Smooth muscle cell of the brain vasculature (primary cell): ENCODE measurements around the gene ADCY2.

ENCODE experiments used
- DNase-seq: peaks from one replicate; pipeline ENCODE4 v3.0.0-alpha.2; 2012; ENCODE audit warnings: low read depth, low spot score

ADCY2 gene

GRCh38 chr5:7779019-7780005, 383.4 kb downstream of the ADCY2 start:
- no peak for DNase-seq

- no peak for DNase-seq
Measured at GRCh38 chr5:7781899-7782298, 386.0 kb downstream of the ADCY2 start.

- no peak for DNase-seq
Measured at GRCh38 chr5:7784683-7785380, 388.9 kb downstream of the ADCY2 start.

GRCh38 chr5:7787770-7788169, 391.8 kb downstream of the ADCY2 start:
- no peak for DNase-seq

GRCh38 chr5:7789567-7789966, 393.6 kb downstream of the ADCY2 start:
- no peak for DNase-seq

GRCh38 chr5:7793895-7794294, 398.0 kb downstream of the ADCY2 start:
- DNase-seq = no peak

GRCh38 chr5:7794311-7794710, 398.4 kb downstream of the ADCY2 start:
- DNase-seq = no peak

GRCh38 chr5:7794823-7795222, 398.9 kb downstream of the ADCY2 start:
- no peak for DNase-seq

- DNase-seq = no peak
Measured at GRCh38 chr5:7795306-7795705, 399.4 kb downstream of the ADCY2 start.

GRCh38 chr5:7801891-7802614, 406.1 kb downstream of the ADCY2 start:
- no peak for DNase-seq

GRCh38 chr5:7802855-7803254, 406.9 kb downstream of the ADCY2 start:
- no peak for DNase-seq

GRCh38 chr5:7803937-7804336, 408.0 kb downstream of the ADCY2 start:
- DNase-seq = no peak

- no peak for DNase-seq
Measured at GRCh38 chr5:7805379-7805778, 409.4 kb downstream of the ADCY2 start.

GRCh38 chr5:7808998-7809397, 413.1 kb downstream of the ADCY2 start:
- DNase-seq = no peak

GRCh38 chr5:7811715-7812114, 415.8 kb downstream of the ADCY2 start:
- no peak for DNase-seq

GRCh38 chr5:7813007-7813406, 417.1 kb downstream of the ADCY2 start:
- DNase-seq = no peak

GRCh38 chr5:7813576-7813975, 417.6 kb downstream of the ADCY2 start:
- DNase-seq = no peak

GRCh38 chr5:7814816-7815215, 418.9 kb downstream of the ADCY2 start:
- no peak for DNase-seq

GRCh38 chr5:7815892-7816534, 420.1 kb downstream of the ADCY2 start:
- DNase-seq = peak; percentile 23

- DNase-seq = no peak
Measured at GRCh38 chr5:7816535-7816901, 420.6 kb downstream of the ADCY2 start.

- DNase-seq = no peak
Measured at GRCh38 chr5:7822449-7822848, 426.5 kb downstream of the ADCY2 start.

- no peak for DNase-seq
Measured at GRCh38 chr5:7823594-7823993, 427.7 kb downstream of the ADCY2 start.
